ENCODE measurements around the gene SMG6. TPM values are rescaled to one million over a fixed set of nuclear protein-coding genes. Genes with fewer than 3 reads are reported as not detected.

SMG6 gene
- total and polyA plus RNA-seq, 2 of the 13 experiments (the other 11 are each of a cell fraction or from before 2014, with no cell fraction given), result 4.6 to 14.6 TPM

DNA sequence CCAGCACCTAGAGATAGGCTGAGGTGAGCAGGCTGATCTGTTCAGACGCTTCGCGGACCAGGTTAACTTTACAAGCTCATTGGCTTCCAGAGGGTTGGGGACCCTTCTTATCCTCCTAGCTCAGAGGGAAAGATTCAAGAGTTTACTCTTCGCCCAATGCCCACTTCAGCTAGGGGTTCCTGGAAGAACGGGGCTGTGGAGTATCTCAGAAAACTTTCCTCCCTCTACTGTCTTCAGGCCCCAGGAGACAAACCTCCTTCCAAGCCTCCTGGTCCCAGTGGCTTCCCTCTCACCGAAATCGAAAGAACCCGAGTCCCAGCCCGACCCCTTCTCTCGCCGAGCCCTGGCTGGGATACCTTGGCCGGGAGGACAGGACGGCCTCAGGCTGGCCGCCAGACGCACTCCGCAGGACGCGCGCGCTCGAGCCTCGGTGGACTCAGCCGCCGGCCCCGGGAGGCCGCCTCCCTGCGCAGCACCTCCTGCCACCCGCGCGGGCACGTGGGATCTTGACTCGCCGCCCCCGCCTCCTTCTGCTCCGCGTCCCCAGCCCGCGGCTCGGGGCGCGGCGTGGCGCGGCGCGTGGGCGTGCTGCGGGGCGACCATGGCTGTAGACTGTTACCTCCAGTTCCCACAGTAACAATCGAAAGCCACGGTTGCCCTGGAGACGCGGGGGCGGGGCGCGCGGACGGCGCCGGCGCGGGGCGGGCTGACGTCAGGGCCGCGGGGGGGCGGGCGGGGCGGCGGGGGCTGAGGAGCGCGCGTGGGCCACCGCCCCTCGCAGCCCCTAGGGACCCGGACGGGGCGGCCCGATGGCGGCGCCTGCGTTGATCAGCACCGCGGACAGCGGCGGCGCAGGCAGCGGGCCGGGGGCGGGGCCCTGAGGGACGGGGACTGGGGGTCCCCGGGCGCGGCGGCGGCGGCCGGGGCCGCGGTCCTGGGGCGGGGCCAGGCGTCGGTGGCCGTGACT lies 254.0 kb downstream of the SMG6 start (continued):
- TF ChIP-seq, protein P1, sequence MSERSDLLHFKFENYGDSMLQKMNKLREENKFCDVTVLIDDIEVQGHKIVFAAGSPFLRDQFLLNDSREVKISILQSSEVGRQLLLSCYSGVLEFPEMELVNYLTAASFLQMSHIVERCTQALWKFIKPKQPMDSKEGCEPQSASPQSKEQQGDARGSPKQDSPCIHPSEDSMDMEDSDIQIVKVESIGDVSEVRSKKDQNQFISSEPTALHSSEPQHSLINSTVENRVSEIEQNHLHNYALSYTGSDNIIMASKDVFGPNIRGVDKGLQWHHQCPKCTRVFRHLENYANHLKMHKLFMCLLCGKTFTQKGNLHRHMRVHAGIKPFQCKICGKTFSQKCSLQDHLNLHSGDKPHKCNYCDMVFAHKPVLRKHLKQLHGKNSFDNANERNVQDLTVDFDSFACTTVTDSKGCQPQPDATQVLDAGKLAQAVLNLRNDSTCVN (CRISPR knock-in tag; IDR thresholded peaks at IDR 0.05; ENCODE audit: borderline replicate concordance), result no peak
- TF ChIP-seq NFYC (CRISPR knock-in tag; IDR thresholded peaks at IDR 0.05), result no peak
- TF ChIP-seq, protein P2, sequence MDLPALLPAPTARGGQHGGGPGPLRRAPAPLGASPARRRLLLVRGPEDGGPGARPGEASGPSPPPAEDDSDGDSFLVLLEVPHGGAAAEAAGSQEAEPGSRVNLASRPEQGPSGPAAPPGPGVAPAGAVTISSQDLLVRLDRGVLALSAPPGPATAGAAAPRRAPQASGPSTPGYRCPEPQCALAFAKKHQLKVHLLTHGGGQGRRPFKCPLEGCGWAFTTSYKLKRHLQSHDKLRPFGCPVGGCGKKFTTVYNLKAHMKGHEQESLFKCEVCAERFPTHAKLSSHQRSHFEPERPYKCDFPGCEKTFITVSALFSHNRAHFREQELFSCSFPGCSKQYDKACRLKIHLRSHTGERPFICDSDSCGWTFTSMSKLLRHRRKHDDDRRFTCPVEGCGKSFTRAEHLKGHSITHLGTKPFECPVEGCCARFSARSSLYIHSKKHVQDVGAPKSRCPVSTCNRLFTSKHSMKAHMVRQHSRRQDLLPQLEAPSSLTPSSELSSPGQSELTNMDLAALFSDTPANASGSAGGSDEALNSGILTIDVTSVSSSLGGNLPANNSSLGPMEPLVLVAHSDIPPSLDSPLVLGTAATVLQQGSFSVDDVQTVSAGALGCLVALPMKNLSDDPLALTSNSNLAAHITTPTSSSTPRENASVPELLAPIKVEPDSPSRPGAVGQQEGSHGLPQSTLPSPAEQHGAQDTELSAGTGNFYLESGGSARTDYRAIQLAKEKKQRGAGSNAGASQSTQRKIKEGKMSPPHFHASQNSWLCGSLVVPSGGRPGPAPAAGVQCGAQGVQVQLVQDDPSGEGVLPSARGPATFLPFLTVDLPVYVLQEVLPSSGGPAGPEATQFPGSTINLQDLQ (CRISPR knock-in tag; IDR thresholded peaks at IDR 0.05), result no peak
- 0 out of 2 replicates have a peak, but pooled peaks have one; percentile 20 for TF ChIP-seq ZNF547 (CRISPR knock-in tag; IDR thresholded peaks at IDR 0.05)
- no peak for TF ChIP-seq PCBP1 (IDR thresholded peaks at IDR 0.05; ENCODE audit: borderline replicate concordance, low read depth, low read length)
- TF ChIP-seq NONO (IDR thresholded peaks at IDR 0.05), result no peak
- TF ChIP-seq NONO (CRISPR knock-in tag; conservative IDR thresholded peaks at IDR 0.05), result no peak
- TF ChIP-seq, protein P3, sequence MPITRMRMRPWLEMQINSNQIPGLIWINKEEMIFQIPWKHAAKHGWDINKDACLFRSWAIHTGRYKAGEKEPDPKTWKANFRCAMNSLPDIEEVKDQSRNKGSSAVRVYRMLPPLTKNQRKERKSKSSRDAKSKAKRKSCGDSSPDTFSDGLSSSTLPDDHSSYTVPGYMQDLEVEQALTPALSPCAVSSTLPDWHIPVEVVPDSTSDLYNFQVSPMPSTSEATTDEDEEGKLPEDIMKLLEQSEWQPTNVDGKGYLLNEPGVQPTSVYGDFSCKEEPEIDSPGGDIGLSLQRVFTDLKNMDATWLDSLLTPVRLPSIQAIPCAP (CRISPR knock-in tag; IDR thresholded peaks at IDR 0.05; ENCODE audit: low read depth), result no peak
- TF ChIP-seq FOXC1 (CRISPR knock-in tag; IDR thresholded peaks at IDR 0.05; ENCODE audit: borderline replicate concordance), result no peak
- TF ChIP-seq, protein P4, sequence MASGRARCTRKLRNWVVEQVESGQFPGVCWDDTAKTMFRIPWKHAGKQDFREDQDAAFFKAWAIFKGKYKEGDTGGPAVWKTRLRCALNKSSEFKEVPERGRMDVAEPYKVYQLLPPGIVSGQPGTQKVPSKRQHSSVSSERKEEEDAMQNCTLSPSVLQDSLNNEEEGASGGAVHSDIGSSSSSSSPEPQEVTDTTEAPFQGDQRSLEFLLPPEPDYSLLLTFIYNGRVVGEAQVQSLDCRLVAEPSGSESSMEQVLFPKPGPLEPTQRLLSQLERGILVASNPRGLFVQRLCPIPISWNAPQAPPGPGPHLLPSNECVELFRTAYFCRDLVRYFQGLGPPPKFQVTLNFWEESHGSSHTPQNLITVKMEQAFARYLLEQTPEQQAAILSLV (CRISPR knock-in tag; IDR thresholded peaks at IDR 0.05; ENCODE audit: borderline replicate concordance), result no peak
- no peak for TF ChIP-seq ZBTB8A (CRISPR knock-in tag; IDR thresholded peaks at IDR 0.05; ENCODE audit: borderline replicate concordance, low read depth)
- TF ChIP-seq ZFP36 (IDR thresholded peaks at IDR 0.05; ENCODE audit: borderline replicate concordance, low read depth, low read length, partially characterized antibody), result no peak
- no peak; the same call in 1 of the 2 replicates for TF ChIP-seq ZSCAN21 (CRISPR knock-in tag; IDR thresholded peaks at IDR 0.05; ENCODE audit: borderline replicate concordance)
- TF ChIP-seq, protein P5, sequence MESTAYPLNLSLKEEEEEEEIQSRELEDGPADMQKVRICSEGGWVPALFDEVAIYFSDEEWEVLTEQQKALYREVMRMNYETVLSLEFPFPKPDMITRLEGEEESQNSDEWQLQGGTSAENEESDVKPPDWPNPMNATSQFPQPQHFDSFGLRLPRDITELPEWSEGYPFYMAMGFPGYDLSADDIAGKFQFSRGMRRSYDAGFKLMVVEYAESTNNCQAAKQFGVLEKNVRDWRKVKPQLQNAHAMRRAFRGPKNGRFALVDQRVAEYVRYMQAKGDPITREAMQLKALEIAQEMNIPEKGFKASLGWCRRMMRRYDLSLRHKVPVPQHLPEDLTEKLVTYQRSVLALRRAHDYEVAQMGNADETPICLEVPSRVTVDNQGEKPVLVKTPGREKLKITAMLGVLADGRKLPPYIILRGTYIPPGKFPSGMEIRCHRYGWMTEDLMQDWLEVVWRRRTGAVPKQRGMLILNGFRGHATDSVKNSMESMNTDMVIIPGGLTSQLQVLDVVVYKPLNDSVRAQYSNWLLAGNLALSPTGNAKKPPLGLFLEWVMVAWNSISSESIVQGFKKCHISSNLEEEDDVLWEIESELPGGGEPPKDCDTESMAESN (CRISPR knock-in tag; conservative IDR thresholded peaks at IDR 0.05), result no peak
- TF ChIP-seq MYC (CRISPR knock-in tag; IDR thresholded peaks at IDR 0.05; ENCODE audit: borderline replicate concordance), result 0 out of 2 replicates have a peak, but pooled peaks have one; percentile 15
- TF ChIP-seq FOXA1 (IDR thresholded peaks at IDR 0.05), result no peak
- no peak for TF ChIP-seq FOXA1 (CRISPR knock-in tag; IDR thresholded peaks at IDR 0.05)
- TF ChIP-seq SMARCE1 (IDR thresholded peaks at IDR 0.05; ENCODE audit: borderline replicate concordance), result no peak
- TF ChIP-seq, protein P6, sequence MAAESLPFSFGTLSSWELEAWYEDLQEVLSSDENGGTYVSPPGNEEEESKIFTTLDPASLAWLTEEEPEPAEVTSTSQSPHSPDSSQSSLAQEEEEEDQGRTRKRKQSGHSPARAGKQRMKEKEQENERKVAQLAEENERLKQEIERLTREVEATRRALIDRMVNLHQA (CRISPR knock-in tag; IDR thresholded peaks at IDR 0.05), result no peak

Data from HepG2 (cell line).